HG02798 (cell line): ENCODE results near the gene ZNF792.
"Not testable (repeated sequence)": the region's sequence is repeated elsewhere in the genome, so short reads cannot be mapped to it uniquely, and the experiment has no call there.

Source experiments
- ATAC-seq: cut with Tn5 transposase; IDR thresholded peaks from one replicate; pipeline ENCODE4 v1.9.1; 2021; ENCODE audit warnings: mild to moderate bottlenecking; ENCODE audit not compliant: unreplicated experiment, poor library complexity

The ZNF792 gene

DNA sequence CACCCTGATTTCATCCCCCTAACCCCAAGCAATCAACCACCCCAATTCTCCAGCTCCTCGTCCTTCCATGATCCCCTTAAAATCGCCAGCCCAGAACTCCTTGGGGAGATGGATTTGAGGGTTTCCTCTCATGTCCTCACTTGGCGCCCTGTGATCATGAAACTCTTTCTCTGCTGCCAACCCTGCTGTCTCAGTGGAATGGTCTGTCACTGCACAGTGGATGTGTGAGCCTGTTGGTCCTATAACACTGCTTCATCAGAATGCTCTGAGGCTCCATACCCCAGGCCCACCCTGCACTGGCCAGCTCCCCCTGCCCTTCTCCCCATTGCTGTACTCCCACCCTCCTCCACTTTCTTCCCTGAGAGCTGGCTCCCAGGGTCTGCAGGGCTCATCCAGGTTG lies 12.6 kb upstream of the ZNF792 start:
- no peak for ATAC-seq

DNA sequence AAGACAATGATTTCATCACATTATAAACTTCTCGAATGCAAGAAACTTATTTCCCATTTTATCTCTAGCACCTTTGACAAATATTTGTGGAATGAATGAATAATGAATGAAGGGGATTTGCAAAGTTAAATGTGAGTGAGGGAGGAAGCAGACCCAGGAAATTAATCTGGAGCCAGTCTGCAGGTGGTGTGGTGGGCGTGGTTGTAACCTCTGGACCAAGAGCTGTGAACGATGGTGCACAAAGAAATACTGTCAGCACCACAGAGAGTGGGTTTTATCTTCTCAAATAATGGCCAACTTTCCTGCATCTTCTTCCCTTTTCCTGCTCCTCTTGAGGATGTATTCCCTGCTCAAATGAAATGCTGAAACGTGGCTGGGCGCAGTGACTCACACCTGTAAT lies 11.0 kb upstream of the ZNF792 start:
- no peak for ATAC-seq

DNA sequence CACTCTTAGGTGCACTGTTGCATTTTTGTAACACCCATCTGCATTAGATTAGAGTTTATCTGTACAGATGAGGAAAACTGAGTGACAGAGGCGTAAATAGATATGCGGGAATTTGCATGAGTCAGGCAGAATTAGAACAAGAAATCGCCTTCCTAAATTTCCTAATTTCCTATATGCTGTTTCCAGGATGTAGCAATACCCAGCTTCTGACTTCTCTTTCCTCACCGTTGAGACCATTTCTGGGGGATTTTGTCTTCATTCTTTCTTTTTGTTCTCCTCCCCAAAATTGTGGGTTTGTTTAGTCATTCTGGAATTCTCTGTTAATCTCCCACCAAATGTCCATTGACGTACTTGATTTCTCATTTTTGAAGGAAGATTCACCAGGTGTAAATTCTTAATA lies 10.6 kb upstream of the ZNF792 start:
- no peak for ATAC-seq

DNA sequence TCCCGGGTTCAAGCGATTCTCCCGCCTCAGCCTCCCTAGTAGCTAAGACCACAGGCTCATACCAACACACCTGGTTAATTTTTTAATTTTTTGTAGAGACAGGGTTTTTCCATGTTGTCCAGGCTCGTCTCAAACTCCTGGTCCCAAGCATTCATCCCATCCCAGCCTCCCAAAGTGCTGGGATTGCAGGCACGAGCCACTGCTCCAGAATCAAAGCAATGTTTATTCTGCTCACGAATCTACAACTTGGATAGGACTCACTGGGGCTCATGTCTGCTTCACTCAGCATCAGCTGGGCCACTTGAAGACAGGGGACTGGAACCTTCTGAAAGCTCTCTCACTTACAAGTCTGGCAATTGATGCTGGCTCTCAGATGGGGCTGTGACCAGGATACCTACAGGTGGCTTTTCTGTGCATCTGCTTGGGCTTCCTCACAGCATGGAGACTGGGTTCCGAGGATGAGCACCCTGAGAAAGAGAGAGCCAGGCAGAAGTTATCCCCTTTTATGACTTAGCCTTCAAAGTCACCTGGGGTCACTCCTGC lies 8.2 kb upstream of the ZNF792 start:
- ATAC-seq = no peak

DNA sequence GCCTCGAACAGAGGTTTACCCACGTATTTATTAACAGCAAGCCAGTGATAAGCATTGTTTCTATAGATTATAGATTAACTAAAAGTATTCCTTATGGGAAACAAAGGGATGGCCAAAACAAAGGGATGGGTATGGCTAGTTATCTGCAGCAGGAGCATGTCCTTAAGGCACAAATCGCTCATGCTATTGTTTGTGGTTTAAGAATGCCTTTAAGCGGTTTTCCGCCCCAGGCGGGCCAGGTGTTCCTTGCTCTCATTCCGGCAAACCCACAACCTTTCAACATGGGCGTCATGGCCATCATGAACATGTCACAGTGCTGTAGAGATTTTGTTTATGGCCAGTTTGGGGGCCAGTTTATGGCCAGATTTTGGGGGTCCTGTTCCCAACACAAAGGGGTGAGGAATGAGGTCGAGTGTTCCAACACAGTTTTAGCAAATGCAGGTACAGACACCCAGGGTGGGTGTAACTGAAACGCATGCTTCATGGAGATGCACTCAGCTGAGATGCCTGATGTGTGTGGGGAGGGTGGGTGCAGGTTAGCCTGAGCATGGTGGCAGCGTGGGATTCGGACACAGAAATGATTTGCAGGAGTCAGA lies 6.3 kb upstream of the ZNF792 start:
- not testable (repeated sequence) for ATAC-seq

DNA sequence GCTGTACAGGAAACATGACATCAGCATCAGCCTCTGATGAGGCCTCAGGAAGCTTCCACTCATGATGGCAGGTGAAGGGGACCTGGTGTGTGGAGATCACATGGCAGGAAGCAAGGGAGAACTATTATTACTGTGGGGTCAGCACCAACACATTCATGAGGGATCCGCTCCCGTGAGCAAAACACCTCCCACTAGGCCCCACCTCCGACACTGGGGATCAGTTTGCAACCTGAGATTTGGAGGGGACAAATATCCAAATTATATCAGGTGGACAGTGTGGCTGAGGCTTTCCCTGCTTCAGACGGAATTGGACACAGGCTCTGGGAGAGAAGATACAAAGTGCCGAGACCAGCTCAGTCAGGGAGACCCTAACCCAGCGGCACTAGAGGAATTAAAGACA lies 5.7 kb upstream of the ZNF792 start:
- ATAC-seq = no peak

DNA sequence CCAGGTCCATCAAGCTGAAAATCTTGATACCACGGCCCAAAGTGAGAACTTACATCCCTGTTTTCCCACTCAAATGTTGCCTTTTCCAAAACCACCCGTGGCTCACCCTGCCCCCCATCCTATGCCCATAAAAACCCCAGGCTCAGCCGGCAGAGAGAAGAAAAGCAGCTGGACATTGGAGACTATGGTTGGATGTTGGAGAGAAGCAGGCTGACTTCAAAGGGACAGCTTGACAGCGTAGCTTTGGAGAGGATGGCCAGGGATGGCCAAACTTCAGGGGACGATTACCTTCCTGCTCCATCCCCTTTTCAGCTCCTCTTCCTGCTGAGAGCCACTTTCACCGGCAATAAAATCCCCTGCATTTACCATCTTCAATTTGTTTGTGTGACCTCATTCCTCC lies 3.5 kb upstream of the ZNF792 start:
- no peak for ATAC-seq

DNA sequence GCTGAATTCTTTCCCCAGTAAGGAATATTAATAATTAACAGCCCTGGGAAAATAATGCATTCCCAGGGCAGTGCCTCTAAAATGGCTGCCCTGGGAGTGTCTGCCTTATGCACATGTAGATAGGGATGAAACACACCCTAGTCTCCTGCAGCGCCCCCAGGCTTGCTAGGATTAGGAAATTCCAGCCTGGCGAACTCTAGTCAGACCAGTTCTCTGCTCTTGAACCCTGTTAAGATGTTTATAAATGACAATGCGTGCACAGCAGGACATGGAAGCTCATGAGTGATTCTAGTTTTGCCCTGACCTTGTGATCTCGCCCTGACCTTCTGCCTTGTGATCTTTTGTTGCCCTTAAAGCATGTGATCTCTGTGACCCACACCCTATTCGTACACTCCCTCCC lies 1.5 kb upstream of the ZNF792 start:
- ATAC-seq = not testable (repeated sequence)

DNA sequence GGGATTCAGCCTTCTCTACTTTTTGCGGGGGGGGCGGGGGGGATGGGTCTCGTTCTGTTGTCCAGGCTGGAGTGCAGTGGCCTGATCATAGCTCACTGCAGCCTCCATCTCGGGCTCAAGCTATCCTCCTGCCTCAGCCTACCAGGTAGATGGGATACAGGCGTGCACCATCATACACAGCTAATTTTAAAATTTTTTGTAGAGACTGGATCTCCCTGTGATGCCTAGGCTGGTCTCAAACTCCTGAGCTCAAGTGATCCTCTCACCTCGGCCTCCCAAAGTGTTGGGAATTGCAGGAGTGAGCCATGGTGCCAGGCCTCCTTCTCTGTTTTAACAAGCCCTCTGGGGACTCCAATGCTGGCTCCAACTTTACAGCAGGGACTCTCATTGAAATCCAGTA lies 569 bp upstream of the ZNF792 start:
- no peak for ATAC-seq

DNA sequence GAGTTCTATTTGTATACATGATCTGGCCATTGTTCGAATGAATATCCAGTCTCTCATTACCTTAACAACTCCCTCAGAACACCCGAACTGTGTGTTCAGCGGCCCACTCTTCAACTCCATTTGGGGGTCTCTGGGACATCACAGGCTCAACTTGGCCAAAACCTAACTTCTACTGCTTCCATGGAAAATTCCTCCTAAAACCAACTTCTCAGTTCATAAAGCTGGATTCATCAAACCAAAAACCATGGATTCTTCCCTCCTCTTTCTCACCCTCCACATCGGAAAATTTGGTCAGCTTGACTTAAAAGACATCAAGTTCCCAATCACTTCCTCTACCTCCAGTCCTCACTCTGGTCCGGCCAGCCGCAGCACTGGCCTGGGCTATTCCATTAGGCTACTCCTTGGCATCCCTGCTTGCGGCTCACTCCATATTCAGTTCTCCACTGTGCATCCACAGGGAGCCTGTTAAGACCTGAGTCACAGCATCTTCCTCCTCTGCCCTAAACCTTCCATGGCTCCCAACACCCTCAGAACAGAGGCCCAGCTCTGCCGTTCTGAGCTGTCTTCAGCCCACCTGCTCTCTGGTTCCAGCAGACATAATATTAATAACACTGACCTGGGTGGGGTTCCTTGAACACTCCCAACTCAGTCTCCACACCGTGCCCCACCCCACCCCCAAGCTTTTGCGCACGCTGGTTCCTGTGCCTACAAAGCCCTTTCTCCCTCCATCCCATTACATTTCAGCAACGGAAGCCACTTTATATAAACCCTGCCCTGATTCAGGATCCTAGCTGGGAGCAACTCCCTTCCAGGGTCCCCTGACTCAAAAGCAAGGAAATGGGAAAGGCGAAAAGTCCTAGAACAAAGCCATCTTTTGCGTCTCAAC lies 1.1 kb downstream of the ZNF792 start:
- ATAC-seq = no peak

DNA sequence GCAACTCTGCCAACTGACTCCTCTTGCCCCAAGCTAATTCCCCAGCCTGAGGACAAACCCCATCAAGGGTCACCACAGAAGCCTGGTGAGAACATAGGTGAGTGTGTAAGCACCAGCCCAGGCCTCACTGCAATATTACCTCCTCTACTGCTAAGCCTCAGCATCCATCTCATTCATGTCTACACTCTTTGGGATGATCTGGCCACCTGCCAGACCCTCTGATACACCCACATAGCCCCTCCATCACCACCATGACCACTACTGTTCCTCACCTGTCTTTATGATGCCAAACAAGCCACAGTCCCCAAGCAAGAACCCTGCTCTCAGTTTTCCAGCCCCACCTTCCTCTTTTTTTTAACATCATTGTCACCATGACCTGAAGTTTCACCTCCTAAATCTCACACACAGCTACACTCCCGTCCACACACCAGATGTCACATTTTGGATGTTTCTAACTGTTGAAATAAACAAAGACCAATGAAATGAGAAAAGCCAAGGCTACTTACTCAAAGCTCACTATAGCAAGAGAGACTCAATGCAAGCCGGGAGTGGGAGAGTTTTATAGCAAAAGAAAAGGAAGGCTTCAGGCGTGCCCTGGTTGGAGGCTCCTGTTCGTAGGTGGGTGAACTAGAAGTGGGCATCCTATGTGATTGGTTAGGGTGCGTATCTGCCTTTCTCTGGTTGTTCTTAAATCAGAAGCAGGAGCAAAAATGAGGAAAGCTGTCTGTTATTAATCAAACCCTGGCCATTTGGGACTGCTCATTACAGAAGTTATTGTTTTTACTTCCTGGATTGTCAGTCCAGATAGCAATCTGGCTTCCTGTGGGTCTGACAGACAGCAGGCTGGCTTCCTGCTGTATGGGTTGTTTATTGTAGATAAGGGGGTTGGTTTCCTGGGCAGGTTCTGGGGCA lies 2.0 kb downstream of the ZNF792 start:
- no peak for ATAC-seq

DNA sequence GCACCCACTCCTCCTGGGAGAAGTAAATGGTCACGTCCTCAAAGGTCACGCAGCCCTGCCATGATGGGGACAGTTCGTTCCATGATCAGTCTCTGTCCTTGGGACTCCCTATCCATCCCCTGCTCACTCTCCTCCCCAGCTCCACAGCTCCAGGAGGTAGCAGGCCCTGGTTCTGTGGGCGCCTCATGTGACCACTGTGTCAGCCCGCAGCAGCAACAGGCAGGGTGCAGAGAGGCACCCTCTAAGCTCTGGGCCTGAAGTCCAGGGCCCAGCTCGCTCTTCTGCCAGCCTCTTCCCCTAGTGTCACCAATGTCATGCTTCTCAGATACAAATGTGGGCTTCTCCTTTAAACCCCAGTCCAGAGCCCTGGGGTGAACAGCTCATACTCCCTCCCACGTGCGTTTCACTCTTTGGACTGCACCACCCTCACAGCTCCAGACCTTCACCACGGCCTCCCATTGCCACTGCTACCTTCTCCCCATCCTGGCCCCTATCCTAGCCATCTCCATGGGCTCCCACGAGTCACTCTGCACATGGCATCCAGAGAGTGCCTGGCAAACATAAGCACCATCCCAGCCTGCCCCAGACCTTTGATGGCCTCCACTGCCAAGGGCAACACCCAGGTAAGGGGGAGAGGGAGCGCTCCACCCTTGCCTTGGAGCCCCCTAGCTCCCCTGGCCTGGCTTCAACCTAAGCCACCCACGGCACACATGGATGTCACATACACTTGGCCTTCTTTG lies 2.9 kb downstream of the ZNF792 start:
- no peak for ATAC-seq

DNA sequence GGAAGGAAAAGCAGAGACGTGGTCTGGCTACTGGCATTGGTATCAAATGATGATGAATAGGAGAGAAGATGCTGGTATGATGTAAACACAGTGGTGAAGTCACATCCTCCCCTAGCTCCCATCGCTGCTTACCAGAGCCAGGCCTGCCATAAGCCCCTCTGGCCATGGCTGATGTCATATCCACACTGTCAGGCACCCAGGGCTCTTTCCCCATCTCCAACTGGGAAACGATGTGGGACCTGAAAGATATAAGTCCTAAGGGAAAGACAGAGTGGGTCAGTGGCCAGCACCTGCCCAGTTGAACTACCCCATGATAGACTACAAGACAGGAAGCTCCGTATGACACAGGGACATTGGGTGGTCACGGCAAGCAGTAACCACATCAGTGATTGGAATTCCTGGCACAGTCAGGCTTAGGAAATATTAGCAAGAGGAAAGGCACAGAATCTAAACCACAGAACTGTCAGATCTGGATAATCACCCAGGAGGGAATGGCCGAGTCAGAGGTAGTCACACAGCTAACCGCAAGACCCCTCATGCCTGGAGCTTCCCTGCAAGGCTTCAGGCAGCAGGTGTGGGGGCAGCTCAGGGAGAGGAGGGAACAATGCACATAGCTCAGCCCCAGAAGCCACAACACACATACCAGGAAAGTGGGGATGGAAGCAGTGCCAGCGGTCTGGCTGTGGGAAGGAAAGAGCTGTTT lies 3.8 kb downstream of the ZNF792 start:
- no peak for ATAC-seq

DNA sequence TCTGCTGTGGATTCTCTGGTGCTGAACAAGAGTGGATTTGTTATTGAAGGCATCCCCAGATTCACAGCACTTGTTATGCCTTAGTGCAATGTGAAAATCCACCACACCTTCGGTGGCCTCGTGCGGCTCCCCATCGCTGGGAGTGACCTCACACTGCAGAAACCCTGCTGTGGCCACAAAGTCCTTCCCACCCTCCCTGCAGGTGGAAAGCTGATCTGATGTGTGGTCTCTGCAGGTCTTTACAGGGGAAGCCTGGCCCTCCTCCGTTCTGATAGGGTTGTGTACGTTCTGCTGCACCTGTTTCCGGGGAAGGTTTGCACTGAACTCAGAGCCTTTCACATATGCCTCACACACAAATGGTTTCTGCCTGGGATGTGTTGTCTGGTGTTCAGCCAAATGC lies 5.0 kb downstream of the ZNF792 start:
- ATAC-seq = no peak

DNA sequence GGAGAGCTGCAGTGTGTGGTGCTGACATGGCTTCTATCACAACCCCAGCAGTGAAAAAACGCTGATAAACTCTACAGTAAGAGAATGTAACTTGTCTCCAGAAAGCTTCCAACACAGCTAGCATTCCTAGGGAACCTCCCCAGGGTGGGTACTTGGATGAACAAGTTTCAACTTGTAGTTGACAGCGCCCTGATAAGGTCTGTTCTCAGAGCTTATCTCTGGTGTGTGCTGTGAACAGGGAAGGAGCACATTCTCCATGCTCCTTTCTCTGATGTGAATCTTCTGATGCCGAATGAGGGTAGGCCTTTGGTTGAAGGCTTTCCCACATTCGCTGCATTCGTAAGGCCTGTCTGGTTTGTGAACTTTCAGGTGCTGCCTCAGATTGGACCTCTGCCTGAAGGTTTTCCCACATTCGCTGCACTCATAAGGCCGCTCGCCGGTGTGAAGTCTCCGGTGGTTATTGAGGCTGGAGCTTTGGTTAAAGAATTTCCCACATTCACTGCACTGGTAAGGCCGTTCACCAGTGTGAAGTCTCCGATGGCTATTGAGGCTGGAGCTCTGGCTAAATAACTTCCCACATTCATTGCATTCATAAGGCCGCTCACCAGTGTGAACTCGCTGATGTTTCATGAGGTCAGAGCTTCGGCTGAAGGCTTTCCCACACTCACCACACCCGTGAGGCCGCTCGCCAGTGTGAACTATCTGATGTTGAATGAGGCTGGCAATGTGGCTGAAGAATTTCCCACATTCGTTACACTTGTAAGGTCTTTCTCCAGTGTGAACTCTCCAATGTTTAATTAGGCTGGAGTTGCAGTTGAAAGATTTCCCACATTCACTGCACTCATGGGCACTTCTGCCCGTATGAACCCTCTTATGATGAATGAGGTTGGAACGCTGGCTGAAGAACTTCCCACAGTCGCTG lies 5.9 kb downstream of the ZNF792 start:
- no peak for ATAC-seq

DNA sequence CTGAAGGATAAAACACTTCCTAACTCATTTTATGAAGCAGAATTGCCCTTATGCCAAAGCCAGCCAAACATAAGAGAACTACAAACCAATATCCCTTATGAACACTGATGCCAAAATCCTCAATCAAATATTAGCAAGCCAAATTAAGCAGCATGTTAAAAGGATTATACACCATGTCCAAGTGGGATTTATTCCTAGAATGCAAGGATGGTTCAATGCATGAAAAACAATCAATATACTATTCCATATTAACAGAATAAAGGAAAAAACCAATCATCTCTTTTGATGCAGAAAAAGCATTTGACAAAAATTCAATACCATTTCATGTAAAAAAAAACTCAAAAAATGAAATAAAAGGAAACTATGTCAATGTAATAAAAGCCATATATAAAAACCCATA lies 10.9 kb downstream of the ZNF792 start:
- ATAC-seq = no peak

DNA sequence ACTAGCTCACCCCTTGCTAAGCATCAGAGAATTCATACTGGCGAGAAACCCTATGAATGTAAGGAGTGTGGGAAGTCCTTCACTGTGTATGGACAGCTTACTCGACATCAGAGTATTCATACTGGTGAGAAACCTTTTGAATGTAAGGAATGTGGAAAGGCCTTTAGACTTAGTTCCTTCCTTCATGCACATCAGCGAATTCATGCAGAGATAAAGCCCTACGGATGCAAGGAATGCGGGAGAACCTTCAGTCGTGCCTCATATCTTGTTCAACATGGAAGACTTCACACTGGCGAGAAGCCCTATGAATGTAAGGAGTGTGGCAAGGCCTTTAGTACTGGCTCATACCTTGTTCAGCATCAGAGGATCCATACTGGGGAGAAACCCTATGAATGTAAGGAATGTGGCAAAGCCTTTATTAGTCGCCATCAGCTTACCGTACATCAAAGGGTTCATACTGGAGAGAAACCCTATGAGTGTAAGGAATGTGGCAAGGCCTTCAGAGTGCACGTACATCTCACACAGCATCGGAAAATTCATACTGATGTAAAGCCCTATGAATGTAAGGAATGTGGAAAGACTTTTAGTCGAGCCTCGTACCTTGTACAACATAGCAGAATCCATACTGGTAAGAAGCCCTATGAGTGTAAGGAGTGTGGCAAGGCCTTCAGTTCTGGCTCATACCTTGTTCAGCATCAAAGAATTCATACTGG lies 20.0 kb downstream of the ZNF792 start:
- ATAC-seq = no peak

DNA sequence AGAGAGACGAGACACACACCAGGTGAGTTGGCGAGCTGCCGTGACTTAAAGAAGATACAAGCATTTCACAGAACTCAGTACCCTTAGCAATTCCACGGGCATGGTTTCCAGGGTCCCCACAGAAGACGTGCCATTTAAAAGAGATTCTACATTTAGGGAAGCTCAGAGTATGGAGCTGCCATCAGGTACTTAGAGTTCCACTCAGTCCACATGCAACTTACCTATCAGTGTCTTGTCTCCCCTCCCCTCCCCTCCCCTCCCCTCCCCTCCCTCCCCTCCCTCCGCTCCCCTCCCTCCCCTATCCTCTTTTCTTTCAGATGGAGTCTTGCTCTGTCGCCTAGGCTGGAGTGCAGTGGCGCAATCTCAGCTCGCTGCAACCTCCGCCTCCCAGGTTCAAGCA lies 25.1 kb downstream of the ZNF792 start:
- ATAC-seq = no peak
